Activated B cell treated with CpG ODN at 0.5 μM for 24 hours (primary cell): ENCODE measurements around the gene TCERG1L. TPM values are rescaled to one million over a fixed set of nuclear protein-coding genes. Genes with fewer than 3 reads are reported as not detected.

Source experiments
- ATAC-seq: fragments of 200-7000 bp; cut with Tn5 transposase; one replicate; pipeline ENCODE4 v1.10.0; 2021; ENCODE audit warnings: low read depth, mild to moderate bottlenecking, moderate library complexity
- CTCF ChIA-PET: fragments of 350-600 bp; sonication (Branson Sonifier 250); formaldehyde crosslinking; loops from one replicate; lab custom pipeline; 2021; ENCODE audit warnings: antibody characterized with exemption; lab: Charles Lee
- POLR2A ChIA-PET: fragments of 350-600 bp; sonication (Branson Sonifier 250); formaldehyde crosslinking; loops from one replicate; lab custom pipeline; 2021; ENCODE audit warnings: antibody characterized with exemption; lab: Charles Lee
- DNase-seq: peaks from one replicate; pipeline ENCODE4 v3.0.0; 2022
- H3K27ac Mint-ChIP-seq: one replicate; pipeline ENCODE4 v1.8.0; 2020; ENCODE audit warnings: mixed read lengths
- H3K27me3 Mint-ChIP-seq: one replicate; pipeline ENCODE4 v1.8.0; 2021; ENCODE audit warnings: mixed read lengths
- H3K36me3 Mint-ChIP-seq: one replicate; pipeline ENCODE4 v1.8.0; 2021; ENCODE audit warnings: low read depth, mixed read lengths
- H3K4me1 Mint-ChIP-seq: one replicate; pipeline ENCODE4 v1.8.0; 2021; ENCODE audit warnings: mixed read lengths
- H3K4me3 Mint-ChIP-seq: one replicate; pipeline ENCODE4 v1.8.0; 2020; ENCODE audit warnings: mild to moderate bottlenecking, mixed read lengths
- H3K9me3 Mint-ChIP-seq: one replicate; pipeline ENCODE4 v1.8.0; 2020; ENCODE audit warnings: mixed read lengths
- CTCF ChIP-seq: fragments of 200-600 bp; IDR thresholded peaks from one replicate; pipeline ENCODE4 v1.8.0; 2022; ENCODE audit warnings: antibody characterized with exemption, mild to moderate bottlenecking
- intact Hi-C: fragments of 100-400 bp; cut with micrococcal nuclease; formaldehyde crosslinking; loops from one replicate; pipeline ENCODE4 v1.15.1; 2024
- total RNA-seq: library from RNA; stranded (reverse); gene quantifications from 2 replicates; pipeline ENCODE4 v1.2.3, GENCODE V29; 2022

TCERG1L gene
- total RNA-seq, 1 donor from 2014 or later: not detected

- Mint-ChIP-seq H3K4me3 (no peak overlapping the region), H3K4me1 (no peaks in the 10 kb centered on the region), H3K36me3 (no peaks in the 10 kb centered on the region), H3K27ac (no peak overlapping the region), H3K27me3 (no peaks in the 10 kb centered on the region), H3K9me3 (peaks cover 15% of the 10 kb centered on the region)
- TF ChIP-seq CTCF: no peak
- intact Hi-C loops: no loop called here
- no peak for ATAC-seq
- no peak for DNase-seq
- CTCF ChIA-PET: no interaction called here
- POLR2A ChIA-PET: no interaction called here
Measured at GRCh38 chr10:131150126-131150525, 161.4 kb downstream of the TCERG1L start.

GRCh38 chr10:131149586-131149985 is 161.9 kb downstream of the TCERG1L start:
- Mint-ChIP-seq H3K36me3 (no peaks in the 10 kb centered on the region), H3K9me3 (peaks cover 15% of the 10 kb centered on the region), H3K4me1 (no peaks in the 10 kb centered on the region), H3K4me3 (no peak overlapping the region), H3K27ac (no peak overlapping the region), H3K27me3 (no peaks in the 10 kb centered on the region)
- POLR2A ChIA-PET: no interaction called here
- ATAC-seq: no peak
- CTCF ChIA-PET: no interaction called here
- intact Hi-C loops: no loop called here
- DNase-seq: no peak
- no peak for TF ChIP-seq CTCF

- H3K4me3 Mint-ChIP-seq: no peak overlapping the region
- no peak for ATAC-seq
- CTCF ChIA-PET: no interaction called here
- DNase-seq: no peak
- no peaks in the 10 kb centered on the region for H3K36me3 Mint-ChIP-seq
- intact Hi-C loops: no loop called here
- no peaks in the 10 kb centered on the region for H3K27me3 Mint-ChIP-seq
- no peak for TF ChIP-seq CTCF
- no peak overlapping the region for H3K27ac Mint-ChIP-seq
- POLR2A ChIA-PET: no interaction called here
- peaks cover 15% of the 10 kb centered on the region for H3K9me3 Mint-ChIP-seq
- H3K4me1 Mint-ChIP-seq: no peaks in the 10 kb centered on the region
Measured at GRCh38 chr10:131149111-131149510, 162.4 kb downstream of the TCERG1L start.

- H3K27ac Mint-ChIP-seq: no peak overlapping the region
- intact Hi-C loops: no loop called here
- POLR2A ChIA-PET: no interaction called here
- no peak overlapping the region for H3K4me3 Mint-ChIP-seq
- no peak for DNase-seq
- CTCF ChIA-PET: no interaction called here
- H3K4me1 Mint-ChIP-seq: no peaks in the 10 kb centered on the region
- H3K9me3 Mint-ChIP-seq: peaks cover 15% of the 10 kb centered on the region
- TF ChIP-seq CTCF: no peak
- H3K36me3 Mint-ChIP-seq: no peaks in the 10 kb centered on the region
- H3K27me3 Mint-ChIP-seq: no peaks in the 10 kb centered on the region
- no peak for ATAC-seq
Measured at GRCh38 chr10:131148270-131148669, 163.3 kb downstream of the TCERG1L start.

GRCh38 chr10:131147301-131147975 is 164.1 kb downstream of the TCERG1L start:
- no peak for TF ChIP-seq CTCF
- CTCF ChIA-PET: no interaction called here
- no peak for DNase-seq
- Mint-ChIP-seq H3K27ac (no peak overlapping the region), H3K36me3 (no peaks in the 10 kb centered on the region), H3K27me3 (no peaks in the 10 kb centered on the region), H3K9me3 (peaks cover 10% of the 10 kb centered on the region), H3K4me3 (no peak overlapping the region), H3K4me1 (no peaks in the 10 kb centered on the region)
- POLR2A ChIA-PET: no interaction called here
- no peak for ATAC-seq
- intact Hi-C loops: no loop called here
